PC-3 (cell line): Measurements from ENCODE around the gene PM20D2.

Source experiments
- CTCF ChIP-seq: fragments of 300-600 bp; sonication (generic); conservative IDR thresholded peaks from 2 replicates; pipeline ENCODE4 v1.5.1; 2017; ENCODE audit warnings: antibody characterized with exemption, low read depth, mild to moderate bottlenecking, low read length
- EZH2 ChIP-seq: fragments of 300-600 bp; sonication (generic); IDR thresholded peaks from one replicate; pipeline ENCODE4 v1.6.1; 2017; ENCODE audit warnings: antibody characterized with exemption, mild to moderate bottlenecking, low read length; ENCODE audit not compliant: unreplicated experiment
- EZH2phosphoT487 ChIP-seq: fragments of 300-600 bp; sonication (generic); IDR thresholded peaks from 2 replicates; pipeline ENCODE4 v1.6.1; 2018; ENCODE audit warnings: mild to moderate bottlenecking, antibody characterized with exemption, low read length, borderline replicate concordance

GRCh38 chr6:89172131-89172530, 26.3 kb downstream of the PM20D2 start:
- TF ChIP-seq CTCF (no peak), EZH2phosphoT487 (no peak), EZH2 (no peak)
